Thymus (tissue), 11 donors: ENCODE results near the gene PTPRT. TPM values are rescaled to one million over a fixed set of nuclear protein-coding genes. Genes with fewer than 3 reads are reported as not detected.

ENCODE experiments used
- DNase-seq, 9 donors: peaks; one replicate each; pipeline ENCODE4 v3.0.0-alpha.2; 2013; ENCODE audit warnings: low spot score in 9 of 9, low read depth in 6 of 9, missing footprints in 1 of 9
- H3K27ac ChIP-seq, 2 donors: one replicate each; pipeline ENCODE4 v1.5.1; 2013; ENCODE audit warnings: control low read depth in 1 of 2, low read depth in 1 of 2, low read length in 1 of 2, mild to moderate bottlenecking in 1 of 2, moderate library complexity in 1 of 2
- H3K27me3 ChIP-seq, 2 donors: one replicate each; pipeline ENCODE4 v1.5.1; 2013; ENCODE audit warnings: low read length in 1 of 2; ENCODE audit not compliant: control insufficient read depth in 2 of 2, insufficient read depth in 1 of 2
- H3K36me3 ChIP-seq, 2 donors: one replicate each; pipeline ENCODE4 v1.5.1; 2013; ENCODE audit warnings: low read length in 1 of 2, mild to moderate bottlenecking in 1 of 2, moderate library complexity in 1 of 2; ENCODE audit not compliant: control insufficient read depth in 2 of 2, insufficient read depth in 2 of 2
- H3K4me1 ChIP-seq, 2 donors: one replicate each; pipeline ENCODE4 v1.5.1; 2013; ENCODE audit warnings: low read length in 2 of 2; ENCODE audit not compliant: control insufficient read depth in 2 of 2, insufficient read depth in 2 of 2
- H3K4me3 ChIP-seq, 2 donors: one replicate each; pipeline ENCODE4 v1.5.1; 2013; ENCODE audit warnings: low read length in 2 of 2, control low read depth in 1 of 2, mild to moderate bottlenecking in 1 of 2
- H3K9me3 ChIP-seq, 2 donors: one replicate each; pipeline ENCODE4 v1.5.1; 2013; ENCODE audit warnings: low read length in 1 of 2, mild to moderate bottlenecking in 1 of 2; ENCODE audit not compliant: control insufficient read depth in 2 of 2, insufficient read depth in 1 of 2
- WGBS: extraction: QIAGEN DNeasy Blood & Tissue Kit; methylation state at CpG from one replicate; pipeline ENCODE4 v1.1.7; 2013; 5-methylcytosine and 5-hydroxymethylcytosine counted together
- polyA plus RNA-seq: library from polyadenylated mRNA; stranded (reverse); fragments of 200-250 nt; gene quantifications from one replicate; pipeline ENCODE4 v1.2.3, GENCODE V29; 2013
- total RNA-seq: library from RNA; stranded (reverse); fragments of 120-200 nt; gene quantifications from one replicate; pipeline ENCODE4 v1.2.4, GENCODE V29; 2013
- donor health status: healthy.

Gene PTPRT
- total and polyA plus RNA-seq, 2 donors = 2.4 to 4.5 TPM

DNA sequence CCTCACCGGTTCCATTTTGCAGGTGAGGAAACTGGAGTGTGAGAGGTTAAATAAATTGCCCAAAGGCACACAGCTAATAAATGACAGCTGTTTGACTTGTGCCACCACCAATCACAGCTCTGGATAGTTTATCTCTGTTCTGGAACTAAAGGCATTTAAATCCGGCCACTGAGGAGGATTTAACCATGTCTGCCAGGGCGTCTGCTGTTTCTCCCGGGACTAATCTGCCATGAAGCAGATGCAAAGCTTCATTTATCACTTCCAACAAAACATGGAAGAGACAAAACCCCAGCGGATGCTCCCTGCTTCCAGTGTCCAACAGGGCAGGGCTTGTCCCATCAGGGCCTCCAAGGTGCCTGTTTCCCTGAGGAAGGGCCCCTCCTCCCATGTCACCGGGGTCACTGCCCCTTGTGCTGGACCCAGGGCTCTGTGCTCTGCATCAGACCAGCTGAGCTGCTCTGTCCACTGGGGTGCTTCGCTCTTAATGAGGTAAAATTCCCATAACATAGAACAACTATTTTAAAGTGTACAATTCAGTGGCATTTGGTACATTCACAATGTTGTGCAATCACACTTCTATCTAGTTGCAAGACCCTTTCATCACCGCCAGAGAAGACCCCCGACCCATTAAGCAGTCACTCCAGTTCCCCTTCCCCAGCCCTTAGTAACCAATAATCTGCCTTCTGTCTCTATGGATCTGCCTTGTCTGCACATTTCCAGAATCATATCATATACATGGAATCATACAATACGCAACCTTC is 244.3 kb downstream of the PTPRT start:
- no peak for DNase-seq
- no peaks in the 10 kb centered on the region for H3K36me3 ChIP-seq
- WGBS = 81% methylated on average over 10 of the region's 10 CpGs
- H3K9me3 ChIP-seq = peaks cover 0 to 5% of the 10 kb centered on the region in 2 donors
- no peaks in the 10 kb centered on the region for H3K4me1 ChIP-seq
- H3K27ac ChIP-seq = no peak overlapping the region
- H3K27me3 ChIP-seq = no peaks in the 10 kb centered on the region
- H3K4me3 ChIP-seq = no peak overlapping the region

GRCh38 chr20:42941629-42942028 is 248.1 kb downstream of the PTPRT start:
- Histone ChIP-seq H3K36me3 (no peaks in the 10 kb centered on the region), H3K27ac (no peak overlapping the region), H3K4me1 (no peaks in the 10 kb centered on the region), H3K4me3 (no peak overlapping the region), H3K9me3 (no peaks in the 10 kb centered on the region), H3K27me3 (no peaks in the 10 kb centered on the region)
- WGBS = 87% methylated on average over 2 of the region's 2 CpGs
- DNase-seq = no peak

GRCh38 chr20:42938441-42939205 is 251.1 kb downstream of the PTPRT start:
- no peaks in the 10 kb centered on the region for H3K4me1 ChIP-seq
- H3K36me3 ChIP-seq = no peaks in the 10 kb centered on the region
- no peak overlapping the region for H3K27ac ChIP-seq
- 80% methylated on average over 3 of the region's 3 CpGs for WGBS
- no peaks in the 10 kb centered on the region for H3K27me3 ChIP-seq
- no peak for DNase-seq
- no peaks in the 10 kb centered on the region for H3K9me3 ChIP-seq
- no peak overlapping the region for H3K4me3 ChIP-seq

- DNase-seq = no peak
- no peaks in the 10 kb centered on the region for H3K36me3 ChIP-seq
- H3K27ac ChIP-seq = no peak overlapping the region
- no peaks in the 10 kb centered on the region for H3K9me3 ChIP-seq
- no peak overlapping the region for H3K4me3 ChIP-seq
- H3K4me1 ChIP-seq = no peaks in the 10 kb centered on the region
- 92% methylated on average over 3 of the region's 3 CpGs for WGBS
- no peaks in the 10 kb centered on the region for H3K27me3 ChIP-seq
These were observed 253.2 kb downstream of the PTPRT start for GRCh38 chr20:42936482-42936881.

GRCh38 chr20:42924215-42924614 is 265.5 kb downstream of the PTPRT start:
- Histone ChIP-seq H3K36me3 (no peaks in the 10 kb centered on the region), H3K4me1 (no peaks in the 10 kb centered on the region), H3K9me3 (no peaks in the 10 kb centered on the region), H3K27ac (no peak overlapping the region), H3K4me3 (no peak overlapping the region), H3K27me3 (no peaks in the 10 kb centered on the region)
- 95% methylated on average over 4 of the region's 4 CpGs for WGBS
- no peak for DNase-seq

DNA sequence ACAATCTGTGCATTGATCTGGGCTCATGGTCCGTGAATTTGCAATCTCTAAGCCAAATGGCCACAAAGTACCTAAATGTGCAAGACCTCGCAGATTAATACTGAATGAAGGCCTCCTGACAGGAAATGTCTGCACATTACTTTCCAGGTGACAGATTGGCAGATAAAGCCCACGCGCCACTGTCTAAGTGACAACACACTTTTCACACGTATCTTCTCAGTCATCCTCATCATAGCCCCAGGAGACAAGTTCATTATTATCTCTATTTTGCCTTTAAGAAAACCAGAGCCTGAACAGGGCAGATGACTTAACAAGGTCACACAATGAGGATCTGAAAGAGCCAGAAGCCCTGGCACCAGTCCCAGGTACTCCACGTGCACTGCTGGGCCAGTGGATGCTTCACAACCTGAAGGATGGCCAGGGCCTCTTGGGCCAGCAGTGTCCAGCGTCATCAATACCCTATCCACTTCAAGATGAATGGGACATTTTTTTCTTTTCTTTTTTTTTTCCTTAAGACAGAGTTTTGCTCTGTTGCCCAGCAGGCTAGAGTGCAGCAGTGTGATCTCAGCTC is 266.3 kb downstream of the PTPRT start:
- WGBS = 89% methylated on average over 7 of the region's 7 CpGs

GRCh38 chr20:42920776-42921175 is 268.9 kb downstream of the PTPRT start:
- DNase-seq = no peak
- Histone ChIP-seq H3K4me3 (no peak overlapping the region), H3K27ac (no peak overlapping the region), H3K9me3 (no peaks in the 10 kb centered on the region), H3K4me1 (no peaks in the 10 kb centered on the region), H3K27me3 (no peaks in the 10 kb centered on the region), H3K36me3 (no peaks in the 10 kb centered on the region)
- 89% methylated on average over 2 of the region's 2 CpGs for WGBS

More for the DNA sequence above, 266.3 kb downstream of the PTPRT start:
- Histone ChIP-seq H3K36me3 (no peaks in the 10 kb centered on the region), H3K27me3 (no peaks in the 10 kb centered on the region), H3K4me1 (no peaks in the 10 kb centered on the region), H3K9me3 (no peaks in the 10 kb centered on the region), H3K4me3 (no peak overlapping the region), H3K27ac (no peak overlapping the region)
- DNase-seq = no peak

GRCh38 chr20:42919316-42919715 is 270.4 kb downstream of the PTPRT start:
- Histone ChIP-seq H3K4me1 (no peaks in the 10 kb centered on the region), H3K4me3 (no peak overlapping the region), H3K9me3 (no peaks in the 10 kb centered on the region), H3K27me3 (no peaks in the 10 kb centered on the region), H3K27ac (no peak overlapping the region), H3K36me3 (no peaks in the 10 kb centered on the region)
- no peak for DNase-seq
- WGBS = 86% methylated on average over 2 of the region's 2 CpGs

DNA sequence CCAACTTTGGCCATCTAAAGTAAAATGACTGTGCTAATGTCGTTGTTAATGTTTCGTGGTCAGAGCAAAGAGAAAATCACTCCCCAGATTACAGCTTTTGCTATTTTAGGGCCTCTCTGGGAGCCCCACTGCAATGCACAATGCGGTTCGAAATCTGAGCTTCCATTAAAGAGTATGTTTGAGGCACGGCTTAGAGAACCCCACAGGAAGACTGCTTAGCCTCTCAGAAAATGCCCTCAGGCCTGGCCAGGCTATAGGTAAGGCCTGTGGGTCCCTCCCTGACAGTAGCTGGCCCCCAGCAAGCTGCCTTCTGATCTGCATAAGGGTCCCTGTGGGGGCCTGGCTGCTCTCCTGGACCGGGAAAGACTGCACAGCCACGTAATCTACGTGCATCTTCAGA is 274.6 kb downstream of the PTPRT start:
- Histone ChIP-seq H3K27ac (no peak overlapping the region), H3K27me3 (no peaks in the 10 kb centered on the region), H3K4me3 (no peak overlapping the region), H3K36me3 (no peaks in the 10 kb centered on the region), H3K9me3 (no peaks in the 10 kb centered on the region), H3K4me1 (no peaks in the 10 kb centered on the region)
- no peak for DNase-seq
- WGBS = 84% methylated on average over 8 of the region's 8 CpGs
